ENCODE results near the gene LEKR1.
"Not testable (repeated sequence)": the region's sequence is repeated elsewhere in the genome, so short reads cannot be mapped to it uniquely, and the experiment has no call there.

LEKR1 gene

GRCh38 chr3:156892701-156893100 is 66.5 kb downstream of the LEKR1 start:
- DNase-seq (ENCODE audit: low spot score), result no peak
- no peak for TF ChIP-seq CTCF (IDR thresholded peaks at IDR 0.05; ENCODE audit: borderline replicate concordance, control extremely low read depth, extremely low read depth, insufficient read depth, missing control alignments)
- in situ Hi-C loops (cut with MboI; ENCODE audit: low sequenced_read_pairs, unreplicated experiment), result no loop called here

- DNase-seq (ENCODE audit: low spot score); in situ Hi-C loops (cut with MboI; ENCODE audit: low sequenced_read_pairs, unreplicated experiment): not testable (repeated sequence)
Measured at GRCh38 chr3:156895374-156895773, 69.2 kb downstream of the LEKR1 start.

- DNase-seq (ENCODE audit: low spot score); in situ Hi-C loops (cut with MboI; ENCODE audit: low sequenced_read_pairs, unreplicated experiment): not testable (repeated sequence)
Measured at GRCh38 chr3:156897851-156898250, 71.7 kb downstream of the LEKR1 start.

GRCh38 chr3:156898296-156898880 is 72.2 kb downstream of the LEKR1 start:
- no peak for DNase-seq (ENCODE audit: low spot score)
- no peak for TF ChIP-seq CTCF (IDR thresholded peaks at IDR 0.05; ENCODE audit: borderline replicate concordance, control extremely low read depth, extremely low read depth, insufficient read depth, missing control alignments)
- in situ Hi-C loops (cut with MboI; ENCODE audit: low sequenced_read_pairs, unreplicated experiment), result no loop called here

- TF ChIP-seq CTCF (IDR thresholded peaks at IDR 0.05; ENCODE audit: borderline replicate concordance, control extremely low read depth, extremely low read depth, insufficient read depth, missing control alignments), result no peak
- in situ Hi-C loops (cut with MboI; ENCODE audit: low sequenced_read_pairs, unreplicated experiment), result no loop called here
- DNase-seq (ENCODE audit: low spot score), result no peak
Measured at GRCh38 chr3:156899951-156900350, 73.8 kb downstream of the LEKR1 start.

- DNase-seq (ENCODE audit: low spot score), result no peak
- in situ Hi-C loops (cut with MboI; ENCODE audit: low sequenced_read_pairs, unreplicated experiment), result no loop called here
- no peak for TF ChIP-seq CTCF (IDR thresholded peaks at IDR 0.05; ENCODE audit: borderline replicate concordance, control extremely low read depth, extremely low read depth, insufficient read depth, missing control alignments)
Measured at GRCh38 chr3:156902916-156903315, 76.8 kb downstream of the LEKR1 start.

- TF ChIP-seq CTCF (IDR thresholded peaks at IDR 0.05; ENCODE audit: borderline replicate concordance, control extremely low read depth, extremely low read depth, insufficient read depth, missing control alignments), result no peak
- DNase-seq (ENCODE audit: low spot score), result no peak
- in situ Hi-C loops (cut with MboI; ENCODE audit: low sequenced_read_pairs, unreplicated experiment), result no loop called here
Measured at GRCh38 chr3:156906275-156906674, 80.1 kb downstream of the LEKR1 start.

GRCh38 chr3:156908398-156908797 is 82.2 kb downstream of the LEKR1 start:
- TF ChIP-seq CTCF (IDR thresholded peaks at IDR 0.05; ENCODE audit: borderline replicate concordance, control extremely low read depth, extremely low read depth, insufficient read depth, missing control alignments), result no peak
- in situ Hi-C loops (cut with MboI; ENCODE audit: low sequenced_read_pairs, unreplicated experiment), result no loop called here
- DNase-seq (ENCODE audit: low spot score), result no peak
